Neuron (in vitro differentiated cells): ENCODE data around the gene SDHAF3.
A peak's percentile ranks its signal among the peaks of the same experiment; 100 is the strongest.
"Not testable (repeated sequence)": the region's sequence is repeated elsewhere in the genome, so short reads cannot be mapped to it uniquely, and the experiment has no call there.

Source experiments
- H2AFZ ChIP-seq: one replicate; pipeline ENCODE4 v1.6.1; 2013; ENCODE audit warnings: low read depth, mild to moderate bottlenecking, inconsistent platforms, low read length, moderate library complexity
- H3K27me3 ChIP-seq: one replicate; pipeline ENCODE4 v1.6.1; 2013; ENCODE audit warnings: low read length; ENCODE audit not compliant: insufficient read depth
- H3K36me3 ChIP-seq: one replicate; pipeline ENCODE4 v1.6.1; 2013; ENCODE audit warnings: low read length; ENCODE audit not compliant: insufficient read depth
- H3K4me1 ChIP-seq: one replicate; pipeline ENCODE4 v1.6.1; 2013; ENCODE audit warnings: low read length; ENCODE audit not compliant: insufficient read depth
- H3K4me3 ChIP-seq: 2 replicates; pipeline ENCODE4 v1.5.1; 2013; ENCODE audit warnings: mild to moderate bottlenecking, low read length, moderate library complexity
- H3K9me3 ChIP-seq: one replicate; pipeline ENCODE4 v1.6.1; 2013; ENCODE audit warnings: low read length

Gene SDHAF3

GRCh38 chr7:97117372-97118188 is at the start of gene SDHAF3:
SDHAF3 (plus strand) TSS chr7:97117698; CDS start chr7:97117724, 26 bp downstream.
- Histone ChIP-seq H3K9me3 (no peaks in the 10 kb centered on the region), H2AFZ (peak within 1 kb of the TSS; percentile 100), H3K4me1 (peaks cover 19% of the 10 kb centered on the region), H3K4me3 (peak within 1 kb of the TSS; percentile 59), H3K36me3 (no peaks in the 10 kb centered on the region), H3K27me3 (no peaks in the 10 kb centered on the region)

GRCh38 chr7:97072025-97072424 is 45.5 kb upstream of the SDHAF3 start:
- H3K9me3 ChIP-seq, H3K4me1 ChIP-seq, H3K27me3 ChIP-seq, H3K36me3 ChIP-seq, H3K4me3 ChIP-seq, H2AFZ ChIP-seq: not testable (repeated sequence)

- no peaks in the 10 kb centered on the region for H3K9me3 ChIP-seq
- H3K36me3 ChIP-seq: no peaks in the 10 kb centered on the region
- H3K27me3 ChIP-seq: peaks cover 2% of the 10 kb centered on the region
- no peak overlapping the region for H3K4me3 ChIP-seq
- no peaks in the 10 kb centered on the region for H3K4me1 ChIP-seq
- H2AFZ ChIP-seq: no peak overlapping the region
Observed at GRCh38 chr7:97075928-97076327, 41.6 kb upstream of the SDHAF3 start.

- H3K9me3 ChIP-seq: no peaks in the 10 kb centered on the region
- peaks cover 2% of the 10 kb centered on the region for H3K27me3 ChIP-seq
- no peaks in the 10 kb centered on the region for H3K4me1 ChIP-seq
- no peak overlapping the region for H3K4me3 ChIP-seq
- no peak overlapping the region for H2AFZ ChIP-seq
- no peaks in the 10 kb centered on the region for H3K36me3 ChIP-seq
Observed at GRCh38 chr7:97078023-97078969, 39.2 kb upstream of the SDHAF3 start.

GRCh38 chr7:97079300-97079699 is 38.2 kb upstream of the SDHAF3 start:
- Histone ChIP-seq H3K9me3 (no peaks in the 10 kb centered on the region), H3K4me3 (no peak overlapping the region), H2AFZ (no peak overlapping the region), H3K36me3 (no peaks in the 10 kb centered on the region), H3K4me1 (no peaks in the 10 kb centered on the region), H3K27me3 (peaks cover 2% of the 10 kb centered on the region)

- Histone ChIP-seq H3K4me3 (no peak overlapping the region), H2AFZ (no peak overlapping the region), H3K27me3 (peaks cover 2% of the 10 kb centered on the region), H3K36me3 (no peaks in the 10 kb centered on the region), H3K4me1 (no peaks in the 10 kb centered on the region), H3K9me3 (no peaks in the 10 kb centered on the region)
Observed at GRCh38 chr7:97081521-97082300, 35.8 kb upstream of the SDHAF3 start.

- Histone ChIP-seq H2AFZ (no peak overlapping the region), H3K36me3 (no peaks in the 10 kb centered on the region), H3K9me3 (no peaks in the 10 kb centered on the region), H3K4me3 (no peak overlapping the region), H3K4me1 (no peaks in the 10 kb centered on the region), H3K27me3 (peaks cover 14% of the 10 kb centered on the region)
Observed at GRCh38 chr7:97088364-97088763, 29.1 kb upstream of the SDHAF3 start.

GRCh38 chr7:97089771-97090170 is 27.7 kb upstream of the SDHAF3 start:
- Histone ChIP-seq H3K4me3 (no peak overlapping the region), H3K4me1 (no peaks in the 10 kb centered on the region), H3K9me3 (no peaks in the 10 kb centered on the region), H3K27me3 (peaks cover 14% of the 10 kb centered on the region), H2AFZ (no peak overlapping the region), H3K36me3 (no peaks in the 10 kb centered on the region)

- H3K4me1 ChIP-seq: no peaks in the 10 kb centered on the region
- no peaks in the 10 kb centered on the region for H3K36me3 ChIP-seq
- H3K4me3 ChIP-seq: no peak overlapping the region
- H3K27me3 ChIP-seq: peaks cover 14% of the 10 kb centered on the region
- no peak overlapping the region for H2AFZ ChIP-seq
- H3K9me3 ChIP-seq: no peaks in the 10 kb centered on the region
Observed at GRCh38 chr7:97090761-97091353, 26.6 kb upstream of the SDHAF3 start.

GRCh38 chr7:97094284-97094930 is 23.1 kb upstream of the SDHAF3 start:
- Histone ChIP-seq H3K4me3 (no peak overlapping the region), H2AFZ (no peak overlapping the region), H3K9me3 (no peaks in the 10 kb centered on the region), H3K27me3 (peaks cover 14% of the 10 kb centered on the region), H3K4me1 (no peaks in the 10 kb centered on the region), H3K36me3 (no peaks in the 10 kb centered on the region)

GRCh38 chr7:97096037-97096436 is 21.5 kb upstream of the SDHAF3 start:
- Histone ChIP-seq H3K9me3 (no peaks in the 10 kb centered on the region), H3K27me3 (peaks cover 4% of the 10 kb centered on the region), H3K36me3 (no peaks in the 10 kb centered on the region)

GRCh38 chr7:97096661-97097060 is 20.8 kb upstream of the SDHAF3 start:
- H3K27me3 ChIP-seq: peaks cover 2% of the 10 kb centered on the region
- H2AFZ ChIP-seq: no peak overlapping the region
- no peaks in the 10 kb centered on the region for H3K4me1 ChIP-seq
- no peaks in the 10 kb centered on the region for H3K9me3 ChIP-seq
- no peaks in the 10 kb centered on the region for H3K36me3 ChIP-seq
- H3K4me3 ChIP-seq: no peak overlapping the region

More at GRCh38 chr7:97096037-97096436, 21.5 kb upstream of the SDHAF3 start:
- Histone ChIP-seq H2AFZ (no peak overlapping the region), H3K4me1 (no peaks in the 10 kb centered on the region), H3K4me3 (no peak overlapping the region)
